ENCODE data around the gene NAA11. TPM values are rescaled to one million over a fixed set of nuclear protein-coding genes. Genes with fewer than 3 reads are reported as not detected.

Gene NAA11
- total and polyA plus RNA-seq, 2 donors (not counting 1 experiment from before 2014, with no cell fraction given), result not detected

GRCh38 chr4:79360006-79360405, 34.1 kb upstream of the NAA11 start:
- no peaks in the 10 kb centered on the region for H3K9me3 ChIP-seq (ENCODE audit: control insufficient read depth, insufficient read depth, low read depth, low read length)
- no peaks in the 10 kb centered on the region for H3K4me1 ChIP-seq (ENCODE audit: control insufficient read depth, extremely low read depth, insufficient read depth, low read length)
- no peak overlapping the region for H3K9ac ChIP-seq (ENCODE audit: insufficient read depth, low read length)
- H3K4me2 ChIP-seq (ENCODE audit: extremely low read depth, insufficient read depth, low read length), result no peak overlapping the region
- no peaks in the 10 kb centered on the region for H3K27me3 ChIP-seq (ENCODE audit: control insufficient read depth, insufficient read depth, low read length)
- no peak overlapping the region for H2AFZ ChIP-seq (ENCODE audit: low read length)
- no peaks in the 10 kb centered on the region for H4K20me1 ChIP-seq (ENCODE audit: control insufficient read depth, extremely low read depth, insufficient read depth, low read length)
- no peak overlapping the region for H3K4me3 ChIP-seq (replicated peaks in 1 of 4; ENCODE audit: control extremely low read depth in 1 of 4, insufficient read depth in 1 of 4, low read depth in 3 of 4, low read length in 4 of 4)
- DNase-seq (ENCODE audit: low read depth in 2 of 2), result no peak
- no peak for TF ChIP-seq EZH2 (IDR thresholded peaks at IDR 0.05; ENCODE audit: low read length, missing control alignments)
- TF ChIP-seq CTCF (conservative IDR thresholded peaks at IDR 0.05 in 1 of 2, IDR thresholded peaks at IDR 0.05 in 1 of 2; ENCODE audit: low read depth in 1 of 2, low read length in 2 of 2), result no peak
- no peak overlapping the region for H3K27ac ChIP-seq (ENCODE audit: insufficient read depth, low read length)
- H3K79me2 ChIP-seq (ENCODE audit: control insufficient read depth, insufficient read depth, low read length), result no peaks in the 10 kb centered on the region
- no peaks in the 10 kb centered on the region for H3K36me3 ChIP-seq (ENCODE audit: control insufficient read depth, insufficient read depth, low read length)

GRCh38 chr4:79358438-79358837, 32.6 kb upstream of the NAA11 start:
- Histone ChIP-seq H3K9ac (ENCODE audit: insufficient read depth, low read length) (no peak overlapping the region), H3K4me2 (ENCODE audit: extremely low read depth, insufficient read depth, low read length) (no peak overlapping the region), H3K27me3 (ENCODE audit: control insufficient read depth, insufficient read depth, low read length) (no peaks in the 10 kb centered on the region), H3K36me3 (ENCODE audit: control insufficient read depth, insufficient read depth, low read length) (no peaks in the 10 kb centered on the region), H3K4me1 (ENCODE audit: control insufficient read depth, extremely low read depth, insufficient read depth, low read length) (no peaks in the 10 kb centered on the region), H2AFZ (ENCODE audit: low read length) (no peak overlapping the region), H3K9me3 (ENCODE audit: control insufficient read depth, insufficient read depth, low read depth, low read length) (no peaks in the 10 kb centered on the region), H3K4me3 (replicated peaks in 1 of 4; ENCODE audit: control extremely low read depth in 1 of 4, insufficient read depth in 1 of 4, low read depth in 3 of 4, low read length in 4 of 4) (no peak overlapping the region), H4K20me1 (ENCODE audit: control insufficient read depth, extremely low read depth, insufficient read depth, low read length) (no peaks in the 10 kb centered on the region), H3K27ac (ENCODE audit: insufficient read depth, low read length) (no peak overlapping the region), H3K79me2 (ENCODE audit: control insufficient read depth, insufficient read depth, low read length) (no peaks in the 10 kb centered on the region)
- TF ChIP-seq CTCF (conservative IDR thresholded peaks at IDR 0.05 in 1 of 2, IDR thresholded peaks at IDR 0.05 in 1 of 2; ENCODE audit: low read depth in 1 of 2, low read length in 2 of 2), result no peak
- TF ChIP-seq EZH2 (IDR thresholded peaks at IDR 0.05; ENCODE audit: low read length, missing control alignments), result no peak
- no peak for DNase-seq (ENCODE audit: low read depth in 2 of 2)

GRCh38 chr4:79357365-79357764, 31.5 kb upstream of the NAA11 start:
- Histone ChIP-seq H3K27ac (ENCODE audit: insufficient read depth, low read length) (no peak overlapping the region), H3K9ac (ENCODE audit: insufficient read depth, low read length) (no peak overlapping the region), H3K79me2 (ENCODE audit: control insufficient read depth, insufficient read depth, low read length) (no peaks in the 10 kb centered on the region), H3K27me3 (ENCODE audit: control insufficient read depth, insufficient read depth, low read length) (no peaks in the 10 kb centered on the region), H3K36me3 (ENCODE audit: control insufficient read depth, insufficient read depth, low read length) (no peaks in the 10 kb centered on the region), H3K4me2 (ENCODE audit: extremely low read depth, insufficient read depth, low read length) (no peak overlapping the region), H3K4me1 (ENCODE audit: control insufficient read depth, extremely low read depth, insufficient read depth, low read length) (no peaks in the 10 kb centered on the region), H4K20me1 (ENCODE audit: control insufficient read depth, extremely low read depth, insufficient read depth, low read length) (no peaks in the 10 kb centered on the region), H3K9me3 (ENCODE audit: control insufficient read depth, insufficient read depth, low read depth, low read length) (no peaks in the 10 kb centered on the region), H2AFZ (ENCODE audit: low read length) (no peak overlapping the region), H3K4me3 (replicated peaks in 1 of 4; ENCODE audit: control extremely low read depth in 1 of 4, insufficient read depth in 1 of 4, low read depth in 3 of 4, low read length in 4 of 4) (no peak overlapping the region)
- no peak for TF ChIP-seq CTCF (conservative IDR thresholded peaks at IDR 0.05 in 1 of 2, IDR thresholded peaks at IDR 0.05 in 1 of 2; ENCODE audit: low read depth in 1 of 2, low read length in 2 of 2)
- no peak for TF ChIP-seq EZH2 (IDR thresholded peaks at IDR 0.05; ENCODE audit: low read length, missing control alignments)
- DNase-seq (ENCODE audit: low read depth in 2 of 2), result no peak
